Measurements from ENCODE around the gene TSC2. TPM values are rescaled to one million over a fixed set of nuclear protein-coding genes. Genes with fewer than 3 reads are reported as not detected.

The TSC2 gene
- total RNA-seq, 6 donors from 2014 or later, result 47.3 to 296 (median 118) TPM

DNA sequence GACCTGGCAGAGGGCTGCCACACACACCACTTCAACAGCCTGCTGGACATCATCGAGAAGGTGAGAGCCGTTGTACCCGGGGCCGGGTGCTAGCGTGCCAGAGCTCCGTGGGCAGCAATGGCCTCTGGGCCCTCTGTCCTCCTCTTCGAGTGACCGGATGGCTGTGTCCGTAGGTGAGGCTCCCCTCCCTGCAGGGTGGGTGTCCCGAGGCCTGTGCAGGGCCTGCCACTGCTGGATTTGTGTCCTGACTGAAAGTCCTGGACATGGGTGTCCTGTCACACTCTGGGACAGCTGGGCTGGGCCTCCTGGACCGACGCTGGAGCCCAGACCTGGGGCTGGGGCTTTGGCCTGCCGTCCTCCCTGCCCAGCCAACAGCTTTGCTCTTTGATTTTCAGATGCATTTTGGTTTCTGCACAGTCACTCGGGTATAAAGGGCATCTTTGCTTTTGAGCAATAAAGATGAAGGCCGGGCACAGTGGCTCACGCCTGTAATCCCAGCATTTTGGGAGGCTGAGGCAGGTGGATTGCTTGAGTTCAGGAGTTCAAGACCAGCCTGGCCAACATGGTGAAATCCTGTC lies 16.7 kb downstream of the TSC2 start:
- no peak for ATAC-seq (ENCODE audit: low FRiP score in 2 of 2)
- Histone ChIP-seq H3K9me3 (no peaks in the 10 kb centered on the region), H3K27ac (no peak overlapping the region), H3K27me3 (no peaks in the 10 kb centered on the region), H3K36me3 (peaks cover 5 to 96% (median 72%) of the 10 kb centered on the region in 4 donors), H3K4me1 (no peaks in the 10 kb centered on the region), H3K4me3 (no peak overlapping the region)
- 93 to 94% methylated on average over 10 to 16 of the region's 16 CpGs for WGBS, 2 donors
- no peak for TF ChIP-seq POLR2AphosphoS5 (IDR thresholded peaks at IDR 0.05)
- TF ChIP-seq, protein P1, sequence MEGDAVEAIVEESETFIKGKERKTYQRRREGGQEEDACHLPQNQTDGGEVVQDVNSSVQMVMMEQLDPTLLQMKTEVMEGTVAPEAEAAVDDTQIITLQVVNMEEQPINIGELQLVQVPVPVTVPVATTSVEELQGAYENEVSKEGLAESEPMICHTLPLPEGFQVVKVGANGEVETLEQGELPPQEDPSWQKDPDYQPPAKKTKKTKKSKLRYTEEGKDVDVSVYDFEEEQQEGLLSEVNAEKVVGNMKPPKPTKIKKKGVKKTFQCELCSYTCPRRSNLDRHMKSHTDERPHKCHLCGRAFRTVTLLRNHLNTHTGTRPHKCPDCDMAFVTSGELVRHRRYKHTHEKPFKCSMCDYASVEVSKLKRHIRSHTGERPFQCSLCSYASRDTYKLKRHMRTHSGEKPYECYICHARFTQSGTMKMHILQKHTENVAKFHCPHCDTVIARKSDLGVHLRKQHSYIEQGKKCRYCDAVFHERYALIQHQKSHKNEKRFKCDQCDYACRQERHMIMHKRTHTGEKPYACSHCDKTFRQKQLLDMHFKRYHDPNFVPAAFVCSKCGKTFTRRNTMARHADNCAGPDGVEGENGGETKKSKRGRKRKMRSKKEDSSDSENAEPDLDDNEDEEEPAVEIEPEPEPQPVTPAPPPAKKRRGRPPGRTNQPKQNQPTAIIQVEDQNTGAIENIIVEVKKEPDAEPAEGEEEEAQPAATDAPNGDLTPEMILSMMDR (IDR thresholded peaks at IDR 0.05), result no peak
- peak in 1 of 2 donors; percentile 61 for DNase-seq

DNA sequence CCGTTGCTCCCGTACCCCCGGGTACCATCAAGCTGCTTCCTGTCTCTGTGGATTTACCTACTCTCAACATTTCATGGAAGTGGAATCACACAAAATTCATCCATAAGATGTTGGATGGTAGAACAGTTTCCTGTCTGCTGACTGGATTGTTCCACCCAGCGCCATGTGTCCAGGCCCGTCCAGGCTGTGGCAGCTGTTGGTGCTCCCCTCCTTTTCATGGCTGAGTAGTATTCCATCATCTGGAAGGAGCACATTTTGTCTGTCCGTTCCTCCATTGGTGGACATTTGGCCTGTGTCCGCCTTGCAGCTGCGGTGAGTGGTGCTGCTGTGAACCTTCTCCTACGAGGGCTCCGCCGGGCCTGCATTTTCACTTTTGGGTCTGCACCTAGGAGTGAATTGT lies 18.4 kb downstream of the TSC2 start:
- DNase-seq (no peak), ATAC-seq (ENCODE audit: low FRiP score in 2 of 2) (no peak)
- TF ChIP-seq POLR2A (IDR thresholded peaks at IDR 0.05), result no peak
- TF ChIP-seq, protein P1 (IDR thresholded peaks at IDR 0.05), result no peak
- TF ChIP-seq EP300 (IDR thresholded peaks at IDR 0.05), result no peak
- TF ChIP-seq POLR2AphosphoS5 (IDR thresholded peaks at IDR 0.05), result no peak
- no peaks in the 10 kb centered on the region for H3K27me3 ChIP-seq
- 98 to 100% methylated on average over 11 of the region's 11 CpGs for WGBS, 2 donors
- H3K36me3 ChIP-seq, result peaks cover 12 to 95% (median 70%) of the 10 kb centered on the region in 4 donors
- no peaks in the 10 kb centered on the region for H3K9me3 ChIP-seq
- no peak overlapping the region for H3K27ac ChIP-seq
- no peaks in the 10 kb centered on the region for H3K4me1 ChIP-seq
- H3K4me3 ChIP-seq, result no peak overlapping the region

DNA sequence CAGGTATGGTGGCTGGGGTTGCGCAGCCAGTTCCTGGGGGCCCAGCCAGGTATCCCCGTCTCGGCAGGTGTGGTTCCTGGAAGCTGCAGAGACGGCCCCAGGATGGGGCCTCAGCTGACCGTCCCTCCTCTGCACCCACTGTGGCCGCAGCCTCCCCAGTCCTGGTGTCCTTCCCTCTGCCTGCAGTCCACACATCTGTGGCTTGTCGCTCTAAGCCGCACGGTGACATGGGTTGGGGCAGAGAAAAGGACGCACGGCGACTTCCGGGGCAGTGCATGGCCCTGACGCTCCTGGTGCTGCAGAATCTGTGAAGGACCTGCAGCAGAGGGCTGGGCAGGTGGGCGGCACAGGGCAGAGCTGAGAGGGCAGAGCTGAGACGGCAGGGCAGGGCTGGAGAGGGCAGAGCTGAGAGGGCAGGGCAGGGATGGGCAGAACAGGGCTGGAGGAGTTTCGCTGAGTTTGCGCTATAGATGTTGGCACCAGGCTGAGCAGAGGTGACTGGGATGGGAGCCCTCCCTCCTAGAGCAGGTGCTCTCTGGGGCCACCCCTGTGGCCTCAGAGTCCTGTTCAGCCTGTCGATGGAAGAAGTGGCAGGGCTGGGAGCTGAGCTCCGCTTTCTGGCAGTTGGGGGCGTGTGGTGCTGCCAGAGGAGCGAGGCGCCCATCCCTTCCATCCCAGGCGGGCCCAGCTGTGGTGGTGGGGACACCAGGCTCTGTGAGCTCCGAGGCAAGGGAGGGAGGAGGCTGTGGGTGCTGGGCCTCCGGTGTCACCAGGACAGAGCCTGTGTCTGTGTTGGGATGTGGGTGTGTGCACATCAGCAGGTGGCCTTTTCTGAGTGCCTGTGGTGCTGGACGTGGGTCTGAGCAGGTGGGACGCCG lies 23.0 kb downstream of the TSC2 start:
- 95% methylated on average over 13 to 29 of the region's 29 CpGs for WGBS, 2 donors
- Histone ChIP-seq H3K4me3 (no peak overlapping the region), H3K36me3 (peaks cover 17 to 98% (median 73%) of the 10 kb centered on the region in 4 donors), H3K27me3 (no peaks in the 10 kb centered on the region), H3K9me3 (no peaks in the 10 kb centered on the region), H3K4me1 (no peaks in the 10 kb centered on the region), H3K27ac (no peak overlapping the region)
- DNase-seq (peak in 1 of 2 donors; percentile 60), ATAC-seq (ENCODE audit: low FRiP score in 2 of 2) (no peak)
- no peak for TF ChIP-seq POLR2A (IDR thresholded peaks at IDR 0.05)
- TF ChIP-seq, protein P1 (IDR thresholded peaks at IDR 0.05), result no peak
- no peak for TF ChIP-seq EP300 (IDR thresholded peaks at IDR 0.05)
- TF ChIP-seq POLR2AphosphoS5 (IDR thresholded peaks at IDR 0.05), result no peak

DNA sequence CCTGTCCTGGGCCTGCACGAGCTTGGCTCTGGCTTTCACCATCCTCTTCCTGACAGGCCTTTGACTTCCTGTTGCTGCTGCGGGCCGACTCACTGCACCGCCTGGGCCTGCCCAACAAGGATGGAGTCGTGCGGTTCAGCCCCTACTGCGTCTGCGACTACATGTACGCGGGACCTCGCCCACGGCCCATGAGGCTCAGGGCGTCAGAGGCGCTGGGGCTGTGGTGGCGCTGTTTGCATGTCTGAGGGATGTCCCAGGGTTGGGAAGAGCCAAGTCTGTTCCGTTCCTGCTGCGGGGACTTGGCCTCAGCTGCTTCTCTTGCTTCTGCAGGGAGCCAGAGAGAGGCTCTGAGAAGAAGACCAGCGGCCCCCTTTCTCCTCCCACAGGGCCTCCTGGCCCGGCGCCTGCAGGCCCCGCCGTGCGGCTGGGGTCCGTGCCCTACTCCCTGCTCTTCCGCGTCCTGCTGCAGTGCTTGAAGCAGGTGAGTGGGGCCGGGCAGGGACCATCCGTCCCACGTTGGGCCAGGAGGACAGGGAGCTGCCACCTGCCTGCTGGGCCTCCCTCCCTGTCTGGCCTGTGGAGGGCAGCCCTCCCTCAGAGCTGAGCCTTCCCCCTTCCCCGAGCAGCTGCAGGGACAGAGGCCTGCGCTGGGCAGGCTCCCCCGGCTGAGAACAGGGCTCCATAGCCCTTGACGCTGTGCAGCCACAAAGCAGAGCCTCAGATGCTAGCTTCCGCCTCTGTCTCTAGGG lies 23.8 kb downstream of the TSC2 start:
- Histone ChIP-seq H3K27me3 (no peaks in the 10 kb centered on the region), H3K4me3 (no peak overlapping the region), H3K27ac (no peak overlapping the region), H3K9me3 (no peaks in the 10 kb centered on the region), H3K4me1 (no peaks in the 10 kb centered on the region), H3K36me3 (peaks cover 17 to 98% (median 75%) of the 10 kb centered on the region in 4 donors)
- peak in 1 of 2 donors; percentile 68 for DNase-seq
- TF ChIP-seq, protein P1 (IDR thresholded peaks at IDR 0.05), result no peak
- TF ChIP-seq EP300 (IDR thresholded peaks at IDR 0.05) (no peak), POLR2A (IDR thresholded peaks at IDR 0.05) (no peak), POLR2AphosphoS5 (IDR thresholded peaks at IDR 0.05) (no peak)
- no peak for ATAC-seq (ENCODE audit: low FRiP score in 2 of 2)
- 88 to 92% methylated on average over 24 to 30 of the region's 34 CpGs for WGBS, 2 donors

Measured in upper lobe of left lung (tissue), 6 donors.